Endothelial cell of umbilical vein (primary cell): ENCODE measurements around the gene EDRF1. TPM values are rescaled to one million over a fixed set of nuclear protein-coding genes. Genes with fewer than 3 reads are reported as not detected.

Source experiments
- BruUV-seq: library from RNA; stranded (reverse); fragments of 400-500 nt; replicated peaks from 2 replicates; lab custom pipeline; 2021; lab: Mats Ljungman, UMichigan
- CTCF ChIA-PET: fragments of 300-600, 350-600 bp; sonication (Branson Sonifier 250); formaldehyde crosslinking; loops from one replicate; lab custom pipeline; 2021; ENCODE audit warnings: antibody characterized with exemption, inconsistent platforms; lab: Charles Lee
- POLR2A ChIA-PET: fragments of 300-600, 350-600 bp; sonication (Branson Sonifier 250); formaldehyde crosslinking; loops from one replicate; lab custom pipeline; 2021; ENCODE audit warnings: antibody characterized with exemption, inconsistent platforms; lab: Charles Lee
- DNase-seq: peaks from one replicate; pipeline ENCODE4 v3.0.0-alpha.2; 2011; ENCODE audit warnings: low read depth, low spot score
- FAIRE-seq: peaks from 2 replicates; lab custom pipeline; 2011; peaks lifted over from hg19 to GRCh38; lab: Jason Lieb, UNC
- H2AFZ ChIP-seq: 2 replicates; pipeline ENCODE4 v1.6.0; 2012; ENCODE audit warnings: low read depth, low read length, control low read depth, inconsistent platforms
- H3K27ac ChIP-seq: 2 replicates; pipeline ENCODE4 v1.5.1; 2011; ENCODE audit warnings: low read depth, mild to moderate bottlenecking, control low read depth, low read length, moderate library complexity; ENCODE audit not compliant: insufficient read depth
- H3K27me3 ChIP-seq, 2 experiments: 2 replicates each; pipeline versions ENCODE4 v1.6.0 to v1.6.1; 2011; ENCODE audit warnings: low read length in 2 of 2, mixed read lengths in 1 of 2; ENCODE audit not compliant: control insufficient read depth in 2 of 2, insufficient read depth in 2 of 2
- H3K36me3 ChIP-seq, 2 experiments: 2 replicates in 1 of 2; 3 replicates in 1 of 2; pipeline ENCODE4 v1.5.1; 2011; ENCODE audit warnings: low read length in 2 of 2, mild to moderate bottlenecking in 1 of 2, moderate library complexity in 1 of 2; ENCODE audit not compliant: control insufficient read depth in 2 of 2, insufficient read depth in 2 of 2; ENCODE audit errors: extremely low read depth in 1 of 2
- H3K4me1 ChIP-seq: 3 replicates; pipeline ENCODE4 v1.5.1; 2011; ENCODE audit warnings: mild to moderate bottlenecking, low read length; ENCODE audit not compliant: control insufficient read depth, insufficient read depth; ENCODE audit errors: extremely low read depth
- H3K4me2 ChIP-seq: 2 replicates; pipeline ENCODE4 v1.6.1; 2011; ENCODE audit warnings: low read length, control low read depth, mixed read lengths; ENCODE audit not compliant: insufficient read depth
- H3K4me3 ChIP-seq, 3 experiments: fragments of 200-600 bp in 1 of 3; sonication (generic), shearing (Covaris generic) in 1 of 3; replicated peaks in 1 of 3; 2 replicates each; pipeline ENCODE4 v1.5.1; 2011 to 2016; ENCODE audit warnings: control low read depth in 3 of 3, low read length in 3 of 3, mild to moderate bottlenecking in 2 of 3, inconsistent platforms in 1 of 3, low read depth in 1 of 3, moderate library complexity in 1 of 3; ENCODE audit not compliant: insufficient read depth in 1 of 3
- H3K79me2 ChIP-seq: 2 replicates; pipeline ENCODE4 v1.6.0; 2012; ENCODE audit warnings: low read length, inconsistent platforms; ENCODE audit not compliant: control insufficient read depth, insufficient read depth
- H3K9ac ChIP-seq: replicated peaks from 2 replicates; pipeline ENCODE3; 2011; ENCODE audit warnings: low read length, control low read depth; ENCODE audit not compliant: insufficient read depth; ENCODE audit errors: extremely low read depth
- H3K9me1 ChIP-seq: replicated peaks from 3 replicates; pipeline ENCODE4 v1.6.0; 2011; ENCODE audit warnings: mild to moderate bottlenecking, low read length; ENCODE audit not compliant: control insufficient read depth, insufficient read depth; ENCODE audit errors: extremely low read depth
- H3K9me3 ChIP-seq: replicated peaks from 2 replicates; pipeline ENCODE4 v1.5.1; 2012; ENCODE audit warnings: low read length, inconsistent platforms; ENCODE audit not compliant: control insufficient read depth, insufficient read depth
- H4K20me1 ChIP-seq: replicated peaks from 2 replicates; pipeline ENCODE3; 2011; ENCODE audit warnings: mild to moderate bottlenecking, low read length; ENCODE audit not compliant: control insufficient read depth, insufficient read depth; ENCODE audit errors: extremely low read depth
- EZH2 ChIP-seq: IDR thresholded peaks from 2 replicates; pipeline ENCODE4 v1.6.1; 2012; ENCODE audit warnings: borderline replicate concordance, low read depth, mild to moderate bottlenecking, moderate library complexity, low read length, inconsistent platforms; ENCODE audit not compliant: severe bottlenecking
- FOS ChIP-seq: IDR thresholded peaks from 2 replicates; pipeline ENCODE4 v1.6.1; 2011; ENCODE audit warnings: mild to moderate bottlenecking, low read length, moderate library complexity, borderline replicate concordance; ENCODE audit not compliant: insufficient read depth
- GATA2 ChIP-seq: IDR thresholded peaks from 2 replicates; pipeline ENCODE4 v1.7.0; 2011; ENCODE audit warnings: low read depth, mild to moderate bottlenecking, moderate library complexity, mixed read lengths, low read length; ENCODE audit not compliant: insufficient read length, insufficient read depth
- JUN ChIP-seq: IDR thresholded peaks from 2 replicates; pipeline ENCODE4 v1.6.1; 2011; ENCODE audit warnings: borderline replicate concordance, low read depth; ENCODE audit not compliant: insufficient read length, insufficient read depth
- MYC ChIP-seq: IDR thresholded peaks from one replicate; pipeline ENCODE4 v1.6.1; 2011; ENCODE audit warnings: mild to moderate bottlenecking, low read depth, low read length
- POLR2A ChIP-seq: IDR thresholded peaks from 2 replicates; pipeline ENCODE4 v1.6.1; 2012; ENCODE audit warnings: low read depth, mild to moderate bottlenecking, control low read depth, low read length
- POLR2AphosphoS5 ChIP-seq: IDR thresholded peaks from 2 replicates; pipeline ENCODE4 v1.6.1; 2012; ENCODE audit warnings: low read depth, mild to moderate bottlenecking, control low read depth, low read length, moderate library complexity; ENCODE audit not compliant: insufficient read depth
- dilution Hi-C: fragments of 300-500 bp; cut with MboI; formaldehyde crosslinking; loops from one replicate; pipeline ENCODE4 v1.15.0; 2019; ENCODE audit warnings: low sequenced_read_pairs; ENCODE audit not compliant: extremely low pct_ligation_motif_present
- intact Hi-C: fragments of 100-400 bp; cut with micrococcal nuclease; formaldehyde crosslinking; loops from one replicate; pipeline ENCODE4 v1.10.0; 2022
- polyA plus RNA-seq, 4 experiments: library from polyadenylated mRNA; depleted of rRNA in 3 of 4; stranded (reverse) in 3 of 4; unstranded in 1 of 4; fragments of >200 nt; gene quantifications; 2 replicates each; pipeline versions ENCODE4 v1.2.1 to v1.2.3, GENCODE V29; 2011 to 2012; ENCODE audit warnings: missing spikeins in 1 of 4
- total RNA-seq: library from RNA; stranded (reverse); gene quantifications from 2 replicates; pipeline ENCODE4 v1.2.3, GENCODE V29; 2021
- TF ChIP-seq, protein P1 (sequence below): IDR thresholded peaks from 2 replicates; pipeline ENCODE4 v1.6.1; 2011; ENCODE audit not compliant: insufficient read depth, insufficient read length
- TF ChIP-seq, protein P2 (sequence below), 2 donors: IDR thresholded peaks; 1 replicate in 1 of 2; 2 replicates in 1 of 2; pipeline ENCODE4 v1.5.1; 2011; ENCODE audit warnings: low read length in 2 of 2, mild to moderate bottlenecking in 2 of 2, moderate library complexity in 2 of 2, control low read depth in 1 of 2, inconsistent platforms in 1 of 2, low read depth in 1 of 2; ENCODE audit not compliant: insufficient read depth in 1 of 2; ENCODE audit errors: extremely low read depth in 1 of 2

EDRF1 gene
- total and polyA plus RNA-seq, 2 donors (not counting 3 experiments of a cell fraction or from before 2014, with no cell fraction given): 11.6 to 27.8 TPM

DNA sequence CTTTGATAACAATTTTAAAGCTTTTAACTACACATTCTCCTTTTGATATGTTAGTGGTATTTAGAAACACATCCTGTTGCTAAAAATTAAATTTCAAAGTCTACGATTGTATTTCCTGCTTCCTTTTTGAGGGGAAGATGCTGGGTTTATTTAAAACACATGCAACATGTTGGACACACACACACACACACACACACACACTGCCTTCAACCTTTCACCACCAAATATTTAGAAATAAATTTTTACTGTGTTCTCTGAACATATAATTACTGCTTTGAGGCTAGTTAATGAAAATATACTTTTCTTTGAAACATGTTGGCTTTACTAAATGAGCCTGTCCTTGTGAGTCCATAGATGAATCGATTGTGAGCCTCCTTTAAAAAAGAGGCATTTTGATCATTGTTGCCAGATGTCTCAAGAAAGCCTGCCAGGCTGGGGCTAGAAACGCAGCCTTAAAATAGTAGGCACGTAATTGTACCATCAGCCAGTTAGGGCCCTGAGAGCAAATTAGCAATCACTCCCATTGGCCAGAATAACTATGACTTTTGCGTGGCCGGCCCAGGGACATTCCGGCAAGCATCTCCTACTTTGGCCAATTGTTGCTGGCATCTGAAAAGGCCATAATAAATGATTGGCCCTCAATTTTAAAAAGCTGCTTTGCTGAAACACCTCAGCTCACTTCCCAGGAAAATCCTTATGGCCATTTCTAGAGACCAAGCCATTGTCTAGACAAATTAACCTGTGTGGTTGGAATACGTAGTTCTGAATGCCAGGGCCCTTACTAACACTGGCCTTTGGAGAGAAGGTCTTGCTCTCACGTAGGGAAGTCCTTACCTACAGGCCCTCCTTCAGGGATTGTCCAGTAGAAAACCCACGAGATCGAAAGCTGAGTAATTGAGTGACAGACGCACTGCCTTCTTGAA lies 26.6 kb upstream of the EDRF1 start:
- CTCF ChIA-PET: no interaction called here
- Histone ChIP-seq H3K36me3 (no peaks in the 10 kb centered on the region), H3K4me3 (no peak overlapping the region), H3K79me2 (no peaks in the 10 kb centered on the region), H2AFZ (no peak overlapping the region), H3K9ac (no peak overlapping the region), H3K27ac (no peak overlapping the region), H4K20me1 (no peaks in the 10 kb centered on the region), H3K4me2 (no peak overlapping the region), H3K4me1 (peaks cover 3% of the 10 kb centered on the region), H3K9me3 (no peaks in the 10 kb centered on the region), H3K27me3 (peaks cover 0 to 13% of the 10 kb centered on the region in 2 experiments), H3K9me1 (no peaks in the 10 kb centered on the region)
- POLR2A ChIA-PET: no interaction called here
- DNase-seq: no peak
- TF ChIP-seq POLR2A: no peak
- TF ChIP-seq, protein P1, sequence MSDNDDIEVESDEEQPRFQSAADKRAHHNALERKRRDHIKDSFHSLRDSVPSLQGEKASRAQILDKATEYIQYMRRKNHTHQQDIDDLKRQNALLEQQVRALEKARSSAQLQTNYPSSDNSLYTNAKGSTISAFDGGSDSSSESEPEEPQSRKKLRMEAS: no peak
- no peak for TF ChIP-seq EZH2
- TF ChIP-seq MYC: no peak
- no peak for TF ChIP-seq GATA2
- no peak for TF ChIP-seq JUN
- TF ChIP-seq, protein P2, sequence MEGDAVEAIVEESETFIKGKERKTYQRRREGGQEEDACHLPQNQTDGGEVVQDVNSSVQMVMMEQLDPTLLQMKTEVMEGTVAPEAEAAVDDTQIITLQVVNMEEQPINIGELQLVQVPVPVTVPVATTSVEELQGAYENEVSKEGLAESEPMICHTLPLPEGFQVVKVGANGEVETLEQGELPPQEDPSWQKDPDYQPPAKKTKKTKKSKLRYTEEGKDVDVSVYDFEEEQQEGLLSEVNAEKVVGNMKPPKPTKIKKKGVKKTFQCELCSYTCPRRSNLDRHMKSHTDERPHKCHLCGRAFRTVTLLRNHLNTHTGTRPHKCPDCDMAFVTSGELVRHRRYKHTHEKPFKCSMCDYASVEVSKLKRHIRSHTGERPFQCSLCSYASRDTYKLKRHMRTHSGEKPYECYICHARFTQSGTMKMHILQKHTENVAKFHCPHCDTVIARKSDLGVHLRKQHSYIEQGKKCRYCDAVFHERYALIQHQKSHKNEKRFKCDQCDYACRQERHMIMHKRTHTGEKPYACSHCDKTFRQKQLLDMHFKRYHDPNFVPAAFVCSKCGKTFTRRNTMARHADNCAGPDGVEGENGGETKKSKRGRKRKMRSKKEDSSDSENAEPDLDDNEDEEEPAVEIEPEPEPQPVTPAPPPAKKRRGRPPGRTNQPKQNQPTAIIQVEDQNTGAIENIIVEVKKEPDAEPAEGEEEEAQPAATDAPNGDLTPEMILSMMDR (IDR thresholded peaks at IDR 0.05; ENCODE audit: extremely low read depth in 1 of 2, insufficient read depth in 1 of 2, low read depth in 1 of 2, low read length in 2 of 2): no peak
- TF ChIP-seq POLR2AphosphoS5: no peak
- TF ChIP-seq FOS: no peak
- intact Hi-C loops: no loop called here
- dilution Hi-C loops: no loop called here
- FAIRE-seq: no peak
- BruUV-seq: no TSS peak
